ENCODE measurements around the gene GSTM5.
A peak's percentile ranks its signal among the peaks of the same experiment; 100 is the strongest.

GSTM5 gene

DNA sequence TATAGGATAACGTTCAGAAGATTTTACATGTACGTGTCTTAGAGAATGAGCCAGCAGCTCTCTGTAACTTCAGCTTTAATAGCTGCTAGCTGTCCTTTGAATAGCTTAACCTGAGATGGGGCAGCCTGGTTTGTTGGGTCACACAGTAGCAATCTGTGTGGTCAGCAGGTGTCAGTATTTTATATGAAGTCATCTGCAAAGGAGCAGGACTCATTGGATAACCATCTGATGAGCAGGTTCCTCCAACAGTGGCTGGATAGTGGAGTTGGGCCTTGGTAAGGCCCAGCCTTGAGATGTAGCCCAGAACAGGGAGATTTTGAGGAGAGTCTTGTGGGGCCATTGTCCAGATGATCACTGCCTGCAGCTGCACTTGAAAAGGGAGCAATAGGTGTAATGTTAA, 6.4 kb downstream of the GSTM5 start:
- no peak overlapping the region for H3K4me3 ChIP-seq (ENCODE audit: low read depth, low read length)
- TF ChIP-seq, protein P1, sequence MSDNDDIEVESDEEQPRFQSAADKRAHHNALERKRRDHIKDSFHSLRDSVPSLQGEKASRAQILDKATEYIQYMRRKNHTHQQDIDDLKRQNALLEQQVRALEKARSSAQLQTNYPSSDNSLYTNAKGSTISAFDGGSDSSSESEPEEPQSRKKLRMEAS (IDR thresholded peaks at IDR 0.05; ENCODE audit: low read depth, low read length): no peak
- TF ChIP-seq, protein P2, sequence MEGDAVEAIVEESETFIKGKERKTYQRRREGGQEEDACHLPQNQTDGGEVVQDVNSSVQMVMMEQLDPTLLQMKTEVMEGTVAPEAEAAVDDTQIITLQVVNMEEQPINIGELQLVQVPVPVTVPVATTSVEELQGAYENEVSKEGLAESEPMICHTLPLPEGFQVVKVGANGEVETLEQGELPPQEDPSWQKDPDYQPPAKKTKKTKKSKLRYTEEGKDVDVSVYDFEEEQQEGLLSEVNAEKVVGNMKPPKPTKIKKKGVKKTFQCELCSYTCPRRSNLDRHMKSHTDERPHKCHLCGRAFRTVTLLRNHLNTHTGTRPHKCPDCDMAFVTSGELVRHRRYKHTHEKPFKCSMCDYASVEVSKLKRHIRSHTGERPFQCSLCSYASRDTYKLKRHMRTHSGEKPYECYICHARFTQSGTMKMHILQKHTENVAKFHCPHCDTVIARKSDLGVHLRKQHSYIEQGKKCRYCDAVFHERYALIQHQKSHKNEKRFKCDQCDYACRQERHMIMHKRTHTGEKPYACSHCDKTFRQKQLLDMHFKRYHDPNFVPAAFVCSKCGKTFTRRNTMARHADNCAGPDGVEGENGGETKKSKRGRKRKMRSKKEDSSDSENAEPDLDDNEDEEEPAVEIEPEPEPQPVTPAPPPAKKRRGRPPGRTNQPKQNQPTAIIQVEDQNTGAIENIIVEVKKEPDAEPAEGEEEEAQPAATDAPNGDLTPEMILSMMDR (IDR thresholded peaks at IDR 0.05; ENCODE audit: low read depth, low read length): no peak
- TF ChIP-seq POLR2A (IDR thresholded peaks at IDR 0.05; ENCODE audit: extremely low read depth, insufficient read length) (no peak), MYC (IDR thresholded peaks at IDR 0.05; ENCODE audit: low read depth, low read length) (no peak)
- DNase-seq (ENCODE audit: low read depth): peak; percentile 22

DNA sequence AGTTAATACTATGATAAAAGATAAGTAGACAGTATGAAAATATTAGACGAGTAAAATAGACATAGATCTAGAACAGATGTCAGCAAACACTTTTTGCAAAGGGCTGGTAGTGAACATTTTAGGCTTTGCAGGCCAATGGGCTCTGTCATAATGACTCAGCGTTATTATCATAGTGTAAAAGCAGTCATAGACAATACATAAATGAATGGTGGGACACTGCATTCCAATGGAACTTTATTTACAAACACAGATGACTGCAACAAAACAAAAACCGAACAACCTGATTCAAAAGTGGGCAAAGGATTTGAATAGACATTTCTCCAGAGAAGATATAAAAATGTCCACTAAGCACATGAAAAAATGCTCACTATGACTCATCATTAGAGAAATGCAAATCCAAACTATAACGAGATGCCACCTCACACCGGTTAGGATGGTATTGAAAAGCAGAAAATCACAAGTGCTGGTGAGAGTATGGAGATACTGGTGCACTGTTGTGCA, 7.3 kb downstream of the GSTM5 start:
- DNase-seq (ENCODE audit: low read depth): peak; percentile 31
- H3K4me3 ChIP-seq (ENCODE audit: low read depth, low read length): no peak overlapping the region
- TF ChIP-seq, protein P2 (IDR thresholded peaks at IDR 0.05; ENCODE audit: low read depth, low read length): no peak
- no peak for TF ChIP-seq POLR2A (IDR thresholded peaks at IDR 0.05; ENCODE audit: extremely low read depth, insufficient read length)
- TF ChIP-seq MYC (IDR thresholded peaks at IDR 0.05; ENCODE audit: low read depth, low read length): no peak
- TF ChIP-seq, protein P1 (IDR thresholded peaks at IDR 0.05; ENCODE audit: low read depth, low read length): no peak

DNA sequence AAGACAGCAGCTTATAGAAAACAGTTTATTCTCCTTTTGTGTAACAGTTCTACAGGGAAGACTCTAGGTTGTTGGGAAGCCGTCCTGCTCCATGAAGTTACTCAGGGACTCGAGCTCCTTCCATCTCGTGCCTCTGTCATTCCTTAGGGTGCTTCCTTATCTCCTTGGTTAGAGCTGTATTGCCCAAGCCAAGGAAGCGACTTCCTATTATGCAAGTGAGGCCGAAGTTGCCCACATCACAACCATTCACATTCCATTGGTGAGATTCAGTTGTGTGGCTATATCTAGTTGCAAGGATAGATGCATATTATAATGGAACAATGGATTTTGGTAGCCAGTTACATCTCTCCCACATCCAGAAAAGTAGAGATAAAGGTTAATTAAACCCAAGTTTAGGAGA, 9.0 kb downstream of the GSTM5 start:
- DNase-seq (ENCODE audit: low read depth): peak; percentile 7
- TF ChIP-seq, protein P1 (IDR thresholded peaks at IDR 0.05; ENCODE audit: low read depth, low read length): no peak
- no peak for TF ChIP-seq POLR2A (IDR thresholded peaks at IDR 0.05; ENCODE audit: extremely low read depth, insufficient read length)
- H3K4me3 ChIP-seq (ENCODE audit: low read depth, low read length): no peak overlapping the region

DNA sequence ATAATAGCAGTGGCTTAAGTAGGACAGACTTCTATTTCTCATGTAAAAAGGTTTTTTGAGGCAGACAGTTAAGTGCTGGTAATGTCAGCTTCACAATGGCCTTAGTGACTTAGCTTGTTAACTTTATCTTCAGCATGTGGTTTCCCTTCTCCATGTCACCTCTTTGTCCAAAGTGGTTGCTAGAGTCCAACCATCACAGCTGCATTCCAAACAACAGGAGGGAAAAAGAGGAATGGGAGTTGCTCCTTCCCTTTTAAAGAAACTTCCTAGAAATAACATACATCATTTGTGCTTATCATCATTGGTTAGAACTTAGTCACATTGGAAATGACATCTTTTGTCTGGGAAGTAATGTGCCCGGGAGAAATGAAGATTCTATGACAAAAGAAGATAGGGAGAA, 9.9 kb downstream of the GSTM5 start:
- H3K4me3 ChIP-seq (ENCODE audit: low read depth, low read length): no peak overlapping the region
- TF ChIP-seq, protein P1 (IDR thresholded peaks at IDR 0.05; ENCODE audit: low read depth, low read length): no peak
- TF ChIP-seq POLR2A (IDR thresholded peaks at IDR 0.05; ENCODE audit: extremely low read depth, insufficient read length) (no peak), MYC (IDR thresholded peaks at IDR 0.05; ENCODE audit: low read depth, low read length) (no peak)
- TF ChIP-seq, protein P2 (IDR thresholded peaks at IDR 0.05; ENCODE audit: low read depth, low read length): no peak
- DNase-seq (ENCODE audit: low read depth): no peak

DNA sequence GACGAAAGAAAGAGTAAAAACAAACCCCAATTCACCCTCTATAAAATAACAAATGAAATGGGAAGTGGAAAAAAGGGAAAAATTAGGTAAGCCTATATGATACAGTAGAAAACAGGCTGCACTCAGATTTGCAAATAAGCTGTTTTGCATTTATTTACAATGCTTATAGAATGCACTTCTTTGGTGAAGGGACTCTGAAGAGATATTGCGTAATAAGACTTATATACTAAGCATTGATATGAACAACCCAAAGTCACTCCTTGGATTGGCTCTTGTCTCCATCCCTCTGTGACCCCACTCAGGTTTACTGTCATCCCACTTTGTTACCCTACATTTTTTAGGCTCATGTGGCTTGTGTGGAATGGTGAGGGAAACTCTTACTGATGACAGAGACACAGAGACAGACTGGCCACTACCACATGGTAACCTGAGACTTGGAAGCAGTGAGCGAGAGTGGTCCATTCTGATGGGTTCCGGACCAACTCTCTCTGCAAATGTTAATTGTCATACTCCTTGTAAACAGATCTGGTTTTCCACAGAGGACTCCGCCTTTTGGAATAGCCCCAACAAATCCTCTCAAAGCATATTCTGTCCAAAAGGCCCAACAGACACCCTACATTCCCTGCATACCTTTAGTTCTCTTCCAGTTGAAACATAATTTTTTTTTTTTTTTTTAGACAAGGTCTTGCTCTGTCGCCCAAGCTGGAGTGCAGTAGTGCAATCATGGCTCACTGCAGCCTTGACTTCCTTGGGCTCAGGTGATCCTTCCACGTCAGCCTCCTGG, 11.0 kb downstream of the GSTM5 start:
- no peak for DNase-seq (ENCODE audit: low read depth)
- no peak overlapping the region for H3K4me3 ChIP-seq (ENCODE audit: low read depth, low read length)
- TF ChIP-seq, protein P2 (IDR thresholded peaks at IDR 0.05; ENCODE audit: low read depth, low read length): no peak
- TF ChIP-seq, protein P1 (IDR thresholded peaks at IDR 0.05; ENCODE audit: low read depth, low read length): no peak
- TF ChIP-seq MYC (IDR thresholded peaks at IDR 0.05; ENCODE audit: low read depth, low read length): no peak
- no peak for TF ChIP-seq POLR2A (IDR thresholded peaks at IDR 0.05; ENCODE audit: extremely low read depth, insufficient read length)

DNA sequence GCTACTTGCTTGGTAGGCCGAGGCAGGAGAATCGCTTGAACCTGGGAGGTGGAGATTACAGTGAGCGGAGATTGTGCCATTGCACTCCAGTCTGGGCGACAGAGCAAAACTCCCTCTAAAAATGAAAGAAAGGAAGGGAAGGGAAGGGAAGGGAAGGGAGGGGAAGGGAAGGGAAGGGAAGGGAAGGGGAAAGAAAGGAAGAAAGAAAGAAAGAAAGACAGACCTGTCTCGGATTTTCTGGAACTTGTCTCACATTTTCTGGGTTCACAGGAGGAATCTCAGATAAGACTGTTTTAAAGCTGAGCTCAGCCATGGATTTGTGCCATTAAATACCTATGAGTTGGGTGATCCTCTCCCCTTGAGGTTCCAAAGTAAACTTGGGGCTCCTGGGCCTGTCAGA, 12.9 kb downstream of the GSTM5 start:
- H3K4me3 ChIP-seq (ENCODE audit: low read depth, low read length): no peak overlapping the region
- no peak for DNase-seq (ENCODE audit: low read depth)
- TF ChIP-seq, protein P2 (IDR thresholded peaks at IDR 0.05; ENCODE audit: low read depth, low read length): no peak
- TF ChIP-seq, protein P1 (IDR thresholded peaks at IDR 0.05; ENCODE audit: low read depth, low read length): no peak
- TF ChIP-seq MYC (IDR thresholded peaks at IDR 0.05; ENCODE audit: low read depth, low read length) (no peak), POLR2A (IDR thresholded peaks at IDR 0.05; ENCODE audit: extremely low read depth, insufficient read length) (no peak)
